KG1 (cell line): ENCODE data around the gene HEXD.
"Not testable (repeated sequence)": the region's sequence is repeated elsewhere in the genome, so short reads cannot be mapped to it uniquely, and the experiment has no call there.

Experiments
- DNase-seq: peaks from one replicate; lab custom pipeline; 2025; lab: John Stamatoyannopoulos, UW

Gene HEXD

DNA sequence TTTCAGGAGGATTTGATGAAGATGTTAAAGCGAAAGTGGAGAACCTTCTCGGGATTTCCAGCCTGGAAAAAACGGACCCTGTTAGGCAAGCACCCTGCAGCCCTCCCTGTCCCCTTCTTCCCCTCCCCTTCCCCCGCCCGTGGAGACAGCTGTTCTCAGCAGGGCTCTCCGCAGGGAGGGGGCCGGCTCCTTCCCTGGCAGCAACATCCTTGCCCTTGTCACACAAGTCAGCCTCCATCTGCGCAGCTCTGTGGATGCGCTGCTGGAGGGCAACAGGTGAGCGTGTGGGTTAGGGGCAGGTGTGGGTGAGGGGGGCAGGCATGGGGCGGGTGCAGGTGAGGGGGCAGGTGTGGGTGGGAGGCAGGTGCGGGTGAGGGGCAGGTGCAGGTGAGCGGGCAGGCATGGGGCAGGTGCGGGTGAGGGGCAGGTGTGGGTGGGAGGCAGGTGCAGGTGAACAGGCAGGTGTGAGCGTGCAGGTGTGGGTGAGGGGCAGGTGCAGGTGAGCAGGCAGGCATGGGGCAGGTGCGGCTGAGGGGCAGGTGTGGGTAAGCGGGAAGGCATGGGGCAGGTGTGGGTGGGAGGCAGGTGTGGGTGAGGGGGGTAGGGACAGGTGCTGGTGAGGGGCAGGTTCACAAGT is 23.0 kb downstream of the HEXD start:
- DNase-seq = no peak

DNA sequence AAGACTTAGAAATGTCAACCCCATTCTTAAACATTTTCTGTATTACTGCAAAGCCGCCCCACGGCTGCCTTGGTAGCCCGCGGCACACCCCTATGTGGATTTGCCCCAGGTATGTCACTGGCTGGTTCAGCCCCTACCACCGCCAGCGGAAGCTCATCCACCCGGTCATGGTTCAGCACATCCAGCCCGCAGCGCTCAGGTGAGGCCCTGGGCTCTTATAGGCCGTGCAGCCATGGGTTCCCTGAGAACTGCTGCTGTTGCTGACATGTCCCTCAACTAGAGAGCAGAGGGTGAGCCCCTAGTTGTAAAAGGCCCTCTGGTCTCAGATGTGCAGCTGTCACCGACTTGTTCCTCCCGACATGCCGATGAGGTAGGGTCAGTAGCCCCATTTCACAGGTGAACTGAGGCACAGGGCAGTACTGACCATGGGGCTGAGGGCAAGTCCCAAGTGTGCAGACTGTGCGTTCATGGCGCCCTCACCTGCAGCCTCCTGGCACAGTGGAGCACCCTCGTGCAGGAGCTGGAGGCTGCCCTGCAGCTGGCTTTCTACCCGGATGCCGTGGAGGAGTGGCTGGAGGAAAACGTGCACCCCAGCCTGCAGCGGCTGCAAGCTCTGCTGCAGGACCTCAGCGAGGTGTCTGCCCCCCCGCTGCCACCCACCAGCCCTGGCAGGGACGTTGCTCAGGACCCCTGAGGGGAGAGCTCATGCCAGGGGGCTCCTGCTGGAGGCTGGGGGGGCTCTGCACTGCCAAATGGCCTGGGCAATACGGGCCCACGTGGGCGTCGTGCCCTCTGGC is 23.7 kb downstream of the HEXD start:
- no peak for DNase-seq

DNA sequence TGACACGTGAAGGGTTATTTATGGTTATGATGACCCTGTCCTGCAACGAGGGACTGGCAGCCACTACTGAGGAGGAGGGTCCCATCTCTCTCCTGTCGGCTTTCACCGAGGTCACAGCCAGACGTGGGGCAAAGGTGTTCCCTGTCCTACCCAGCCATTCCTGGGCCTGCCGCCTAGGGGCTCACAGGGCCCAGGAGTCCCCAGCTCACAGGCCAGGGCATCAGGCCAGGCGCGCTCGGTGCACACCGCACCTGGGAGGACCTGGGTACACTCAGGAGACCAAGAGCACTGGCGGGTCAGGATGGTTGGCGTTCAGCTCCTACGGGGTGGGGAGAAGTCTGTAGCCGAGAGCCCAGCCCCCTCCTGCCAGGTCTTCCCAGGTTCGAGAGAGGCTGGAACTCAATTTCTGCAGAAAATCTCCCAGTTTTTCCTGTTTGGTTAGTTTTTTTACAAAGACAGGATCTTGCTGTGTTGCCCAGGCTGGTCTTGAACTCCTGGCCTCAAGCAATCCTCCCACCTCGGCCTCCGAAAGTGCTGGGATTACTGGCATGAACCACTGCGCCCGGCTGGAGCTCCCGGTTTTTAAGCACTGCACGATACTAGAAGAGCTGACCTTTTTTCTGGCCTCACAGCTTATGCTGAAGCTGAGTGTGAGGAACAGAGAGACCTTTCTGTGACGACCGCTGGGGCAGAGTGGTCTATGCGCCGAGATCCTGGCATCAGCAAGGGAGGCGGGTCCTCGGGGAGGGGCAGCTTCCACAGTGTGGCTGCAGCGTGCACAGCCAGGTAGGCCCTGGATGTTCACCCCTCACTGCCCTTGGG is 24.7 kb downstream of the HEXD start:
- no peak for DNase-seq

DNA sequence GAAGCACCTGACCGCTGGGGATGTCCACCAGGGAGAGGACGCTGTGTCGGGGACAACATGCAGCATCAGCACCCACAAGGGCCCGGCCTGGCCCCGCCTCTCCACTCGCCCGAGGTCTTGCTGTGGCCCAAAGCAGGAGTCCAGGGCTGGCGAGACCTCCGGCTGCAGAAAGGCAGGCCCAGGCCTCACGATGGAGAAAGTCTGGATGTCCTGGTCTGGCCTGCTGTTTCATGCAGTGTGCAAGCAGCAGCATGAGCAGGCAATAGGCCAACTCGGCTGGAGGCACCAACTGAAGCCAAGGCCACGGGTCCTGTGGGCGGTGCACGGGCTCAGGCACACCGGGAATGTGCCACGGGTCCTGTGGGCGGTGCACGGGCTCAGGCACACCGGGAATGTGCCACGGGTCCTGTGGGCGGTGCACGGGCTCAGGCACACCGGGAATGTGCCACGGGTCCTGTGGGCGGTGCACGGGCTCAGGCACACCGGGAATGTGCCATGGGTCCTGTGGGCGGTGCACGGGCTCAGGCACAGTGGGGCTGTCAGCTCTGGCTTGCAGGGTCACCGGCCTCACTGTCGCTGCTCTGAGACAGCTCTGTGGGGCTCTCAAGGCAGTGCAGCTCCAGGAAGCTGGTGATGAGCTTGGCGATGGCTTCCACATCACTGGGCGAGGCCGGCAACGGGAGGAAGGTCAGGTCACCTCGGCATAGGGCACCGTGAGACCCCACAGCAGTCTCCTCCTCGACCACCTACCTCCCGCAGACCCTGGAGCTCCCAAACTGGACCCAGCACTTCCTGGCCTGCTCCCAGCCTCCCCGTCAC is 25.5 kb downstream of the HEXD start:
- no peak for DNase-seq

DNA sequence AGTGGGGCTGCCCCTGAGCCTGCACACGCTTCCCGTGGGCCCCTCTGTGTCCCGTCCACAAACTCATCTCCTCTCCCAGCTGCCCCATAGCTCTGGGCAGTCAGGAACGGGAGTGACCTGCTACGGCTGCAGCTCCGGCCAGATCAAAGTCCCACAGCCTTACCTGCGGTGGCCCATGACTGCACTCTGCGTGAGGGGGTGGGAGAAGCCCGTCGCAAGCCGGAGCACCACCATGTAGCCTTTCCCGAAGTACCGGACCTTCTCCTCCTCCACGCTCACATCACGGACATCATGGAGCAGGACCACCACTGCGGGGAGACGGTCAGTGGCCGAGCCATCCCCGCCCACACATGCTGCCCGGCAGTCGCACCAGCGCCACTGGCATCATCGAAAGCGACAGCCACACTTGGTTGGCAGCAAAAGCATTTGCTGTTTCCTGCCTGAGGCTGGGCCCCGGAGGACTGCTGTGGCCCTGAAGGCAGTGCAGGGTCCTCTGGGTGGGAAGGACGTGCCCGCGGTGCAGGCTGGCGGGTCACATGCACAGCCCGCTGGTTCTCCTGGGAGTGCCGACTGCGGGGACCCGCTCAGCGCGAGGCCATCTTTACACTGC is 26.2 kb downstream of the HEXD start:
- DNase-seq = no peak

DNA sequence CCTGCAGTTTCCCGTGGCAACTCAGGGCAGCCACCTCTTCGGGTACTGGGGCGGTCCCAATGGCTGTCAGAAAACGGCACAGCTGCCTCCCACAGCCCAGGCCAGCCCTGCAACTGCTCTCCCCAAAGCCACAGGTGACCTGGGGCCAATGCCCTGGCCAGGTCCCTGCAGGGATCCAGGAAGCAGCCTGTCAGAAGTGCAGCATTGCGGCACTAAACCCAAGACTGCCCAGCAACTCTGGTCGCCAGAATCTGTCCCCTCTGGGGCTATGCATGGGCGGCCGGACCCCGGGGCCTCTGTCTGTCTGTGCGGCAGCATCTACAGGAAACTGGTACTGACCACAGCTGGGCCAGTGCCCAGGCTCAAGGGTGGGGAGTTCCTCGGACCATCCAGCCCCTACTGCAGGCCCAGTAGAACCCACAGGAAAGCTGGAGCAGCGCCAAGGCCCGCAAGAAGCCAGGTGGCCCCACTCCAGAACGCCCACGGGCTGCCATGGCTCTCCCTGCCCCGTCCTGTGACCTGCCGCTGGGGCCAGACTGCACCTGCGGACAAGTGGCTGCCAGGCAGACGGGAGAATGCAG is 26.9 kb downstream of the HEXD start:
- no peak for DNase-seq

DNA sequence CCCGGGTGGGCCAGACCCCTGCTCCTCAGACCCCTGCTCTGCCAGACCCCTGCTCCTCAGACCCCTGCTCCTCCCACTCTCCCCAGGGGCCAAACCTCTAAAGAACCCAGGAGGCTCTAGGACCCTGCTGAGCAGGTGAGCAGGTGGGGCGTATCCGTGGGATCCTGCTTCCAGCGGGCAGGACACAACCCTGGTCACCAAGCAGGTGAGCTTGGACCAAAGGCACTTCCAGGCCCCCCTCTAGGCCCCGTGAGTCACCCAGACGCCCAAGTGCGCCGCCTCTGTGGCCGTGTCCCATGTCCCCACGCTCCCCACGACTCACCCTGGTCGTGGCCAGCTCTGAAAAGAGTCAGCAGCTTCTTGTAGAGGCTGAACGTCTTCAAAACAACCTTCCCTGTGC is 27.4 kb downstream of the HEXD start:
- DNase-seq = no peak

DNA sequence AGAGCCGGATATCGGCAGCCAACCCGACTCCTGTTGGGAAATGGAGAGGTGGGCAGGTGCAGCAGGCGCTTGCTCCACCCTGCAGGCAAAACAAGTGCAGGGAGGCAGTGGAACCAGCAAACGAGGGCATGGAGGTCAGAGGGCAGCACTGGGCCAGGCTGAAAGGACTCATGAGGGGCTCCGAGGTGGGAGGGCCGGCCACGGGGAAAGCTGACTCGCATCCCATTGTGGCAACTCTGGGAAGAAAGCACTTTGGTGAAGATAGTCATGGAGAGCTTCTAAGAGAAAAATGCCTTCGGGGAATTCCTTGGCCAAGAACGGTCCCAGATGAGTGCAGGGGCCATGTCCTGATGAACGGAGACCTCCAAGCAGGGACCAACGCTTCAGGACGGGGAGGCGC is 28.0 kb downstream of the HEXD start:
- DNase-seq = no peak

DNA sequence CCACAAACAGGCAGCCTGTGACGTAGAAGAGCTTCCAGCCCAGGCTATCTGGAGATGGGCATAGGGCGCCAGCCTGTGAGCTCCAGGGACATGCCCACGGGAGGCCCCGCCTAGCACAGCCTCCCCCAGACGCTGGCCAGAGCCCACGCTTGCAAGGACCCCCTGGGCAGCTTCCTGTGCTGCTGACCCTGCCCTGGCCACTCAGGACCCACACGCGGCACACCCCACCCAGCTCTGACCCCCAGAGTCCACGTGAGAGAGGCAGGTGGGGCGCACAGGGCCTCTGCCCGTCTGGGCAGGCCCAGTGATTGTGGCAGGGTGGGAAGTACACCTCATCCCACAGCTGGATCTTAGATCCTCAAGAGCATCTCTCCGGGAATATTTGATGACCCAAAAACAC is 28.5 kb downstream of the HEXD start:
- no peak for DNase-seq

DNA sequence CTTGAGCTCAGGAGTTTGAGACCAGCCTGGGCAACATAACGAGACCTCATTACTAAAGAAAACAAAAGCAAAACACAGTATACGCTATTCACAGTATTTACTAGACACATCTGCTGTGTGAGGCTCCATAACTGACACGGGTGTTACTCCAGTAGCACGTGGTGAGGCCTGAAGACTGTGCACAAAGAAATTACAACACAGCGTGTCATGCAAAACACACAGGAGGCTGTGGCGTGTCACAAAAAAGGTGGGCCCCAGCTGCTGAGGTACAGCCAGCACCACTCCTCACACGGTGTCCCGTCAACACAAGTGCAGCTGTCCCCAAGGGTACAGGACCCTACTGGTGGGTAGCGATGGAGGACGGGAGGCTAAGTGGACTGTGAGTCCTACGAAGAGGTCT is 29.7 kb downstream of the HEXD start:
- DNase-seq = no peak

DNA sequence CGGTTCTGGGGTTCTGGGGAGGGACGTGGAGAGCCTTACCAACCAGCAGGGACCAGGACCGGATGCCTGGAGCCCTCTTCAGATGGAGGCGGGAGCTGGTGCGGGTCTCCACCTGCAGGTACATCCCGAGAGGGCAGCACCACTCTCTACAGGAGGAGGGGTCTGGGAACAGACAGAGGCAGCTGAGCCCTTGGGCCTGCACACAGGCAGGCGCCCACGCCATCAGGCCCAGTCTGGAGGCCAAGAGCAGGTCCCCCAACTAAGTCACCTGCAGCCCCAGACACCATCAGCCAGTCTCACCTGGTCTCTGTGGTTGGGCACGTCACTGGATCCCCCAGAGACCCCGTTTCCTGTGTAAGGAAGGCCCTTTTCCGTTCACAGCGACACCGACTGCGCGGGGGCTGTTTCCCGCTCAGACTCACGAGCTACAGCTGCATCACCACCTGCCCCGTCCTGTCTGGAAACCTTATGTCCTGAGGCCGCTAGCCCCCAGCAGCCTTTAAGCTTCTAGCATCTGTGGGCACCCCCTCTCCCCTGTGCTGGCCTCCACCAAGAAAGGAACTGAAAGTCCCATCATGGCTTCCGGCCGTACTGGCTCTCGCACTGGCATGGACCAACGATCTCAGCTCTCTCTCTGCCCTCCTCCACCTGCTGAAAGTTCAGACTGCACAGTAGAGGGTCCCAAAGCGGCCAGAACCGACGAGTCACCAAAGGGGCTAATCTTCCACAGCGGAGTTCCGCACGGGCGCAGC is 31.2 kb downstream of the HEXD start:
- DNase-seq = peak; percentile 32

DNA sequence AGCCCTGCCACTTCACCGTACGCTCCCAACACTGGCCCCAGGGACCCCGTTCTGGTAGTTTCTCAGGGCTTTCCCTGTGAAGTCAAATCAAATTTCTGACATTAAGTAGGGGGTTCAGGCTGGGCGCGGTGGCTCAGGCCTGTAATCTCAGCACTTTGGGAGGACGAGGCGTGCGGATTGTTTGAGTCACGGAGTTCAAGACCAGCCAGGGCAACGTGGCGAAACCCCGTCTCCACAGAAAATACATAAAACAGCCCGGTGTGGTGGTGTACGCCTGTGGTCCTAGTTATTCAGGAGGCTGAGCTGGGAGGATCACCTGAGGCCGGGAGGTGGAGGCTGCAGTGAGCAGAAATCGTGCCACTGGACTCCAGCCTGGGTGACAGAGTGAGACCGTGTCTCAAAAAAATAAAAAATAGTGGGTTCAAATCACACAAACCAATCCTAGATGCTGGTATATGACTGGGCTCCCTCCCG is 31.8 kb downstream of the HEXD start:
- DNase-seq = no peak

DNA sequence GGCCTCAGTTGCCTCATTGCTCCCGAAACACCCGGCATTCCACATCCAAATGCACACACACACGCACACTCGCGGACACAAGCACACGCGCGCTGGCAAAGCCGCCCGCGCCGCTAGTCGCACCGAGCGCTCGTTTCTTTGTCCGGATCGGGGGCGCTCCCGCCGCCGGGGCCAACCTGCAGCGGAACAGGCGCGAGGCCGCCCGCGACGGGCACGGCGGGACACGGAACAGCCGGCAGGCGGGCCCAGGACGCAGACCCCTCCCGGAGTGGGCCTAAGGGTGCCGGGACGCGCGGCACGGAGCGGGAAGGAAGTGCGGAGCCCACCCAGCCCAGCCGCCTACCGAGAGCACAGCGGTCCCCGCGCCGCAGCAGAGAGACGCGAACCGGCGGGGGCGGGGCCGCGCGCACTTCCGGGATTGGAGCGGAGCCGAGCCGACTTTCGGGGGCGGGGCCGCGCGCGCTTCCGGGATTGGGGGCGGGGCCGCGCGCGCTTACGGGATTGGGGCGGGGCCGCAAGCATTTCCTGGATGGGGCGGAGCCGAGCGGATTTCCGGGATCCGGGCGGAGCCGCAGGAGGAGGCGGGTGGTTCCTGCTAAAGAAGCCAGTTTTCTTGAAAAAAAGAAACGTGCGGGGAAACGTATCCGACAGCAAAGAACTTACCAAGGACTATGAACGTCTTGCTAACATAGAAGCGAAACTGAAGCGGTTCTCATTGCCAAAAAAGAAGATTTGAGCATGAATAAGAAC is 32.4 kb downstream of the HEXD start, which contains the start of gene CYBC1:
CYBC1 (minus strand) TSS at position 396 of the 750 bp plus-strand sequence. CDS start 1,498 bp downstream, outside the sequence.
- peak; percentile 87 for DNase-seq

DNA sequence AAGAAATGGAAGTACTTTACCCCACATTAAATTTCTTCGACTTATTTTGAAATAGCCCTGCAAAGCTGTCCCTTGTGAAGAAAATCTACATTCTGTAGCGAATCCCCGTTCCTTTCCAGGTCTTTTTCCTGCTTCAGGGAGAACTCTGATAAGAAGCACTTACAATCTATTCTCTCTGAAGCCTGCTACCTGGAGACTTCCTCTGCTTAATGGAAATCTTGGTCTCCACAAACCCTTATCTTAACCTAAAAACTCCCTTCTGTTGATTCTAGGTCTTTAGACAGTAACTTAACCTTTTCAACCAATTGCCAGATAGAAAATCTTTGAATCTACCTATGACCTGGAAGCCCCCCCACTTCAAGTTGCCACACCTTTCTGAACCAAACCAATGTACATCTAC is 34.0 kb downstream of the HEXD start:
- DNase-seq = no peak

DNA sequence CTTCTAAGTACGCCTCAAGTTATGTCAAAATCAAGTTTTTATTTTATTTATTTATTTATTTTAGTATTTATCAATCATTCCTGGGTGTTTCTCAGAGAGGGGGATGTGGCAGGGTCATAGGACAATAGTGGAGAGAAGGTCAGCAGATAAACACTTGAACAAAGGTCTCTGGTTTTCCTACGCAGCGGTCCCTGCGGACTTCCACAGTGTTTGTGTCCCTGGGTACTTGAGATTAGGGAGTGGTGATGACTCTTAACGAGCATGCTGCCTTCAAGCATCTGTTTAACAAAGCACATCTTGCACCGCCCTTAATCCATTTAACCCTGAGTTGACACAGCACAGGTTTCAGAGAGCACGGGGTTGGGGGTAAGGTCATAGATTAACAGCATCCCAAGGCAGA is 35.0 kb downstream of the HEXD start:
- not testable (repeated sequence) for DNase-seq

DNA sequence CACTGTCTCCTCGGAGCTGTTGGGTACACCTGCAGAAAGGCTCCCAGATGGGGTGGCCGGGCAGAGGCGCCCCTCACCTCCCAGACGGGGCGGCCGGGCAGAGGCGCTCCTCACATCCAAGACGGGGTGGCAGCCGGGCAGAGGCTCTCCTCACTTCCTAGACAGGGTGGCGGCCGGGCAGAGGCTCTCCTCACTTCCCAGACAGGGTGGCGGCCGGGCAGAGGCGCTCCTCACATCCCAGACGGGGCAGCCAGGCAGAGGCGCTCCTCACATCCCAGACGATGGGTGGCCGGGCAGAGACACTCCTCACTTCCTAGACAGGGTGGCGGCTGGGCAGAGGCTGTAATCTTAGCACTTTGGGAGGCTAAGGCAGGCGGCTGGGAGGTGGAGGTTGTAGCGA is 35.6 kb downstream of the HEXD start:
- not testable (repeated sequence) for DNase-seq

DNA sequence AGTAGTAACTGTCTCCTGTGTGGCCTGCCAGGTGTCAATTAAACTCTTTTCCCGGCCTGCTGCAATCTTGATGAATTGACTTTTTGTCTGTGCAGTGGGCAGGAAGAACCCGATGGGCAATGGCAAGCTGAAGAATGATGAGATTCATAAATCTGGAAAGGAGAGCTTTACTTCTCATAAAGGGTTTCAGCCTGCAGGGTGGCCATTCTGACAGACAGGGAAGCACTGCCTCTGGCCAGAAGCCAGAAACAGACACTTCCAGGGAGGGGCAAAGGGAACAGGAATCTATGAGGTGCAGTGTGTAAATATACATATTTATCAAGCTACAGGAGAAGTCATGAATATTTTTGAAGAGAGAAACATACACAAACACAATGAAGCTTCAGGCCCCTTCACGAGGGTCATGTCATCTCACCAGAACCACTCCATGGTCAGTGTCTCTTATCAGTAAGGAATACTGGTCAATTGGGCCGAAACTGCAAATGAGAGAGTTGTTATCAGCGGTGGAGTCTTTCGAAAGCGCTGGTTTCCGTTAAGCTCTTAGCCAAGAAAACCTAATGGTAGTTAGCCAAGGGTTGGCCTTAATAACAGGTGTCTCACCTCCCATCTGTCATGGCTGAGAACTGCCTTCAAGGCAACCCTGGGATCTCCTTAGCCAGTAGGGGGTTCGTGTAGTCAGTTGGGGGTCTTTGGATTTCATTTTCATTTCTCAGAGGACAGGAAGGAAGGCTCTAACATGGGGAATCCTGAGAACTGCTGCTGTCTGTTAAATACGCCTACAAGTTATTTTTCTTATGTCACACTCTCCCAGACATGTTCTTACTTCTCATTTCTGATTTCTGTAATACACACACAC is 39.2 kb downstream of the HEXD start:
- no peak for DNase-seq

DNA sequence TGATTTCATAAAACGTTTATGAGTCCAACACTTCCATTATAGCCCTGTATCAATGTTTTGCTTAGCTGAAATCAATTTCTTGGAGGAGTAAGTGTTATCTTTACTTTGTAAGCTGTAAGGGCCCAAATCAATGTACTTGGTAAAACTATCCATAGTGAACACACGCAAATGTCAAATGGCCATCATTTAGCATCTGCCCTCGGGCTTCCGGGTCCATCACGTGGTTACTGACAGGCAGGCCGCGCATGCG is 39.7 kb downstream of the HEXD start:
- no peak for DNase-seq
